ENCODE results near the gene GRK3. TPM values are rescaled to one million over a fixed set of nuclear protein-coding genes. Genes with fewer than 3 reads are reported as not detected.

Gene GRK3
- total and polyA plus RNA-seq, 2 donors (not counting 3 experiments of a cell fraction or from before 2014, with no cell fraction given) = 0.68 to 4.4 TPM

DNA sequence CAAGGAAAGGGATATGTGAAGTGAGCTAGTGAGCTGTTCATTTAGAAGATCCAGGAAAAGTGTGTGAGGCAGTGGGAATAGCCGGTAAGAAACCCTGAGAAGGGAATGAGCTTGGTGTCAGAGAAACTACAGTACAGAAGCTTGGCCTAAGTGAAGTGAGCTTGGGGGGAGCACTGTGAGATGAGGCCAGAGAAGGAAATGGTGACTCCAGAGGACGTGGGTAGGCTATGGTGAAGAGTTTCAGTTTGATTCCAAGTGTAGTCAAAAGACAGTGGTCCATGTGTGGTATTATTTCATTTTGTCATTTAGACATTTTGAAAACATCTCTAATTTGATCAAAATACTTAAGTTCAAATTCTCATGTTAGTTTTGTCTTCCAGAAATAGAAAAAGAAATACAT is 77.2 kb downstream of the GRK3 start:
- Histone ChIP-seq H3K27ac (ENCODE audit: insufficient read depth, low read depth, low read length) (no peak overlapping the region), H3K9me1 (replicated peaks; ENCODE audit: control insufficient read depth, extremely low read depth, insufficient read depth, low read length) (no peaks in the 10 kb centered on the region), H3K4me3 (replicated peaks in 1 of 3; ENCODE audit: insufficient read depth in 1 of 3, low read depth in 1 of 3, low read length in 3 of 3) (no peak overlapping the region), H4K20me1 (replicated peaks; ENCODE audit: control insufficient read depth, extremely low read depth, insufficient read depth, low read length) (no peaks in the 10 kb centered on the region), H3K79me2 (ENCODE audit: control insufficient read depth, insufficient read depth, low read length) (no peaks in the 10 kb centered on the region), H3K4me1 (ENCODE audit: control insufficient read depth, extremely low read depth, insufficient read depth, low read length) (no peaks in the 10 kb centered on the region), H3K36me3 (ENCODE audit: control insufficient read depth in 2 of 2, extremely low read depth in 1 of 2, insufficient read depth in 2 of 2, low read length in 2 of 2) (no peaks in the 10 kb centered on the region), H3K9me3 (replicated peaks; ENCODE audit: control insufficient read depth, insufficient read depth, low read length) (no peaks in the 10 kb centered on the region), H2AFZ (ENCODE audit: low read depth, low read length) (no peak overlapping the region), H3K27me3 (ENCODE audit: control insufficient read depth in 2 of 2, insufficient read depth in 2 of 2, low read length in 2 of 2) (no peaks in the 10 kb centered on the region), H3K4me2 (ENCODE audit: insufficient read depth, low read length) (no peak overlapping the region), H3K9ac (replicated peaks; ENCODE audit: extremely low read depth, insufficient read depth, low read length) (no peak overlapping the region)
- no peak for FAIRE-seq
- TF ChIP-seq GATA2 (IDR thresholded peaks at IDR 0.05; ENCODE audit: insufficient read depth, insufficient read length, low read depth, low read length) = no peak
- no peak for TF ChIP-seq FOS (IDR thresholded peaks at IDR 0.05; ENCODE audit: borderline replicate concordance, insufficient read depth, low read length)
- no peak for TF ChIP-seq POLR2A (IDR thresholded peaks at IDR 0.05; ENCODE audit: low read depth, low read length)
- no peak for TF ChIP-seq JUN (IDR thresholded peaks at IDR 0.05; ENCODE audit: borderline replicate concordance, insufficient read depth, insufficient read length, low read depth)
- no peak for TF ChIP-seq MYC (IDR thresholded peaks at IDR 0.05; ENCODE audit: low read depth, low read length)
- TF ChIP-seq, protein P1, sequence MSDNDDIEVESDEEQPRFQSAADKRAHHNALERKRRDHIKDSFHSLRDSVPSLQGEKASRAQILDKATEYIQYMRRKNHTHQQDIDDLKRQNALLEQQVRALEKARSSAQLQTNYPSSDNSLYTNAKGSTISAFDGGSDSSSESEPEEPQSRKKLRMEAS (IDR thresholded peaks at IDR 0.05; ENCODE audit: insufficient read depth, insufficient read length) = no peak
- TF ChIP-seq EZH2 (IDR thresholded peaks at IDR 0.05; ENCODE audit: borderline replicate concordance, low read depth, low read length, severe bottlenecking) = no peak
- TF ChIP-seq, protein P2, sequence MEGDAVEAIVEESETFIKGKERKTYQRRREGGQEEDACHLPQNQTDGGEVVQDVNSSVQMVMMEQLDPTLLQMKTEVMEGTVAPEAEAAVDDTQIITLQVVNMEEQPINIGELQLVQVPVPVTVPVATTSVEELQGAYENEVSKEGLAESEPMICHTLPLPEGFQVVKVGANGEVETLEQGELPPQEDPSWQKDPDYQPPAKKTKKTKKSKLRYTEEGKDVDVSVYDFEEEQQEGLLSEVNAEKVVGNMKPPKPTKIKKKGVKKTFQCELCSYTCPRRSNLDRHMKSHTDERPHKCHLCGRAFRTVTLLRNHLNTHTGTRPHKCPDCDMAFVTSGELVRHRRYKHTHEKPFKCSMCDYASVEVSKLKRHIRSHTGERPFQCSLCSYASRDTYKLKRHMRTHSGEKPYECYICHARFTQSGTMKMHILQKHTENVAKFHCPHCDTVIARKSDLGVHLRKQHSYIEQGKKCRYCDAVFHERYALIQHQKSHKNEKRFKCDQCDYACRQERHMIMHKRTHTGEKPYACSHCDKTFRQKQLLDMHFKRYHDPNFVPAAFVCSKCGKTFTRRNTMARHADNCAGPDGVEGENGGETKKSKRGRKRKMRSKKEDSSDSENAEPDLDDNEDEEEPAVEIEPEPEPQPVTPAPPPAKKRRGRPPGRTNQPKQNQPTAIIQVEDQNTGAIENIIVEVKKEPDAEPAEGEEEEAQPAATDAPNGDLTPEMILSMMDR (IDR thresholded peaks at IDR 0.05; ENCODE audit: extremely low read depth in 1 of 2, insufficient read depth in 1 of 2, low read depth in 1 of 2, low read length in 2 of 2) = no peak
- no peak for TF ChIP-seq POLR2AphosphoS5 (IDR thresholded peaks at IDR 0.05; ENCODE audit: insufficient read depth, low read depth, low read length)
- dilution Hi-C loops (cut with MboI; ENCODE audit: extremely low pct_ligation_motif_present, low sequenced_read_pairs) = no loop called here
- intact Hi-C loops (cut with micrococcal nuclease) = no loop called here
- no TSS peak for BruUV-seq (replicated peaks)
- DNase-seq (ENCODE audit: low read depth, low spot score) = no peak
- POLR2A ChIA-PET = no interaction called here
- CTCF ChIA-PET = interaction anchor here (1.5 kb wide), 1 partner anchor 10 kb away, joined by 3 read pairs; no protein-coding TSS in a partner anchor
